ENCODE measurements around the gene FASTKD1. TPM values are rescaled to one million over a fixed set of nuclear protein-coding genes. Genes with fewer than 3 reads are reported as not detected.
"Not testable (repeated sequence)": the region's sequence is repeated elsewhere in the genome, so short reads cannot be mapped to it uniquely, and the experiment has no call there.

The FASTKD1 gene
- total and polyA plus RNA-seq, 4 donors = 7.0 to 24.2 (median 14.9) TPM

DNA sequence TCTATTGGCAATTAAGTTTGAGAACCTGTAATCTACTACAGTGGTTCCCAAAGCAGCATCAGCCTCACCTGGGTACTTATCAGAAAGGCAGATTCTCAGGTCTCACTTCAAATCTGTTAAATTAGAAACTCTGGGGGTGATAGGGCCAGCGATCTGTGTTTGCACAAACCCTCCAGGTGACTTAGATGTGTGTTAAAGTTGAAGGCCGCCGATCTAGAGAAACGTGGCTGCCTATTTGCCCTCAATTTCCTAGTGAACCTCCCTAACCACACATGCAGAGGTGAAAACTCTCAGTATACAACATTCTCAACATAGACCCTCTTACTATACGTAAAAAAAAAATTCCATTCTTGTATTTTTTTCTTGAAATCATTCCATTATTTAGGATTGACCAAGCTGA, 50.0 kb downstream of the FASTKD1 start:
- intact Hi-C loops (cut with DNase I) = loop anchor here in 1 of 2 donors (10.0 kb wide), 1 partner anchor 401 kb away; no protein-coding TSS in a partner anchor
- H3K27me3 ChIP-seq (ENCODE audit: control insufficient read depth in 1 of 2, insufficient read depth in 2 of 2, low read length in 1 of 2) = no peaks in the 10 kb centered on the region
- 72 to 80% methylated on average over 5 of the region's 5 CpGs for whole genome bisulfite sequencing, 2 donors
- no peak overlapping the region for H3K27ac ChIP-seq (ENCODE audit: low read depth in 1 of 2, low read length in 2 of 2)
- peaks cover 0 to 3% of the 10 kb centered on the region in 2 donors for H3K36me3 ChIP-seq (ENCODE audit: control insufficient read depth in 1 of 2, insufficient read depth in 2 of 2, low read length in 1 of 2)
- no peak overlapping the region for H3K4me3 ChIP-seq (ENCODE audit: low read length in 2 of 2)
- no peaks in the 10 kb centered on the region for H3K4me1 ChIP-seq (ENCODE audit: control insufficient read depth in 1 of 2, insufficient read depth in 2 of 2, low read length in 2 of 2)
- ATAC-seq (ENCODE audit: low FRiP score) (no peak), DNase-seq (no peak)
- no peaks in the 10 kb centered on the region for H3K9me3 ChIP-seq (ENCODE audit: control insufficient read depth, low read length)

DNA sequence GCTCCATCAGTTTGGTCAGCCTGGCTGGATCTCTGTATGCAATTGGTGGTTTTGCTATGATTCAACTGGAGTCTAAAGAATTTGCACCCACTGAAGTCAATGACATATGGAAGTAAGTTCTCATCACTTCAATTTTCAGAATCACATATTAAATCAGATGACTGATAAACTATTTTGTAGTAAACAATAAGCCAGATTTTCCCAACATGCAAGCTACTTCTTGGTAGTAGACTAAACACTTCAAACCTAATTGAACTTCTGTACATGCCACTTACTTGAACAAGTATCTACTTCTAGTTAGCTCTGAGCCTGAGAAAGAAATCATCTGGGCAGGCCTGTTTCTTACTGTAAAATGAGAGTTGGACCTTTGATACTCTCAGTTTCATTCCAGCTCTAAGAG, 52.8 kb downstream of the FASTKD1 start:
- Histone ChIP-seq H3K9me3 (ENCODE audit: control insufficient read depth, low read length) (no peaks in the 10 kb centered on the region), H3K27me3 (ENCODE audit: control insufficient read depth in 1 of 2, insufficient read depth in 2 of 2, low read length in 1 of 2) (no peaks in the 10 kb centered on the region), H3K27ac (ENCODE audit: low read depth in 1 of 2, low read length in 2 of 2) (no peak overlapping the region), H3K4me1 (ENCODE audit: control insufficient read depth in 1 of 2, insufficient read depth in 2 of 2, low read length in 2 of 2) (no peaks in the 10 kb centered on the region), H3K4me3 (ENCODE audit: low read length in 2 of 2) (no peak overlapping the region), H3K36me3 (ENCODE audit: control insufficient read depth in 1 of 2, insufficient read depth in 2 of 2, low read length in 1 of 2) (no peaks in the 10 kb centered on the region)
- intact Hi-C loops (cut with DNase I) = loop anchor here in 1 of 2 donors (10.0 kb wide), 1 partner anchor 404 kb away; no protein-coding TSS in a partner anchor
- ATAC-seq (ENCODE audit: low FRiP score) (no peak), DNase-seq (no peak)

DNA sequence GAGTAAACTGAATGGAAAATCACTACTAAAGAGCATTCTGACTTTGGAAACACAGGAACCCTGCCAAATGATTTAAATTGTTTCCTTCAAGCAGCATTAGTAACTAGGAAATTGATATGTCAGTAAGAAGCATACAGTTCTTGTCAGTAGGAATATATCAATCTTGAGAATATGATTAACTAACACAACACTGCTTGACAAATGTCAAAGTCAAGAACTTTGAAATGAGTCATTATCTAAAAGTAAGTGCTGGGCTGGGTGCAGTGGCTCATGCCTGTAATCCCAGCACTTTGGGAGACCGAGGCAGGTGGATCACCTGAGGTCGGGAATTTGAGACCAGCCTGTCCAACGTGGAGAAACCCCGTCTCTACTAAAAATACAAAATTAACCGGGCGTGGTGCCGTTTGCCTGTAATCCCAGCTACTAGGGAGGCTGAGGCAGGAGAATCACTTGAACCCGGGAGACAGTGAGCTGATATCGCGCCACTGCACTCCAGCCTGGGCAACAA, 57.1 kb downstream of the FASTKD1 start:
- DNase-seq; ATAC-seq (ENCODE audit: low FRiP score); H3K4me3 ChIP-seq (ENCODE audit: low read length in 2 of 2); H3K4me1 ChIP-seq (ENCODE audit: control insufficient read depth in 1 of 2, insufficient read depth in 2 of 2, low read length in 2 of 2); intact Hi-C loops (cut with DNase I); H3K27ac ChIP-seq (ENCODE audit: low read depth in 1 of 2, low read length in 2 of 2); H3K9me3 ChIP-seq (ENCODE audit: control insufficient read depth, low read length); H3K27me3 ChIP-seq (ENCODE audit: control insufficient read depth in 1 of 2, insufficient read depth in 2 of 2, low read length in 1 of 2); H3K36me3 ChIP-seq (ENCODE audit: control insufficient read depth in 1 of 2, insufficient read depth in 2 of 2, low read length in 1 of 2): not testable (repeated sequence)
- 96 to 99% methylated on average over 10 of the region's 10 CpGs for WGBS, 2 donors

DNA sequence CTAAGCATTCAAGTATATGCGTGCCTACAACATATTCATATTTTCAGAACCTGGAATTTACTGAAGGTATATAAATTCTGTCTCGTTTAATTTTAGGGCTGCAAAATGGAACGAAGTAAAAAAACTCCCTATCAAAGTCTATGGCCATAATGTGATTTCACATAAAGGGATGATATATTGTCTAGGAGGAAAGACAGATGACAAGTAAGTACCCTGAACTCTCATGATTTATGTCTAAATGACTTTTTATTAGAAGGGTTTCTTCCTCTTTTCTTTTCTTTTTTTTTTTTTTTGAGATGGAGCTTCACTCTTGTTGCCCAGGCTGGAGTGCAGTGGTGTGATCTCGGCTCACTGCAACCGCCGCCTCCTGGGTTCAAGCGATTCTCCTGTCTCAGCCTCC, 58.9 kb downstream of the FASTKD1 start:
- DNase-seq; H3K9me3 ChIP-seq (ENCODE audit: control insufficient read depth, low read length); intact Hi-C loops (cut with DNase I); H3K36me3 ChIP-seq (ENCODE audit: control insufficient read depth in 1 of 2, insufficient read depth in 2 of 2, low read length in 1 of 2); H3K4me1 ChIP-seq (ENCODE audit: control insufficient read depth in 1 of 2, insufficient read depth in 2 of 2, low read length in 2 of 2); H3K27me3 ChIP-seq (ENCODE audit: control insufficient read depth in 1 of 2, insufficient read depth in 2 of 2, low read length in 1 of 2); H3K4me3 ChIP-seq (ENCODE audit: low read length in 2 of 2); H3K27ac ChIP-seq (ENCODE audit: low read depth in 1 of 2, low read length in 2 of 2); ATAC-seq (ENCODE audit: low FRiP score): not testable (repeated sequence)
- WGBS, 2 donors = 92 to 93% methylated on average over 7 of the region's 7 CpGs

DNA sequence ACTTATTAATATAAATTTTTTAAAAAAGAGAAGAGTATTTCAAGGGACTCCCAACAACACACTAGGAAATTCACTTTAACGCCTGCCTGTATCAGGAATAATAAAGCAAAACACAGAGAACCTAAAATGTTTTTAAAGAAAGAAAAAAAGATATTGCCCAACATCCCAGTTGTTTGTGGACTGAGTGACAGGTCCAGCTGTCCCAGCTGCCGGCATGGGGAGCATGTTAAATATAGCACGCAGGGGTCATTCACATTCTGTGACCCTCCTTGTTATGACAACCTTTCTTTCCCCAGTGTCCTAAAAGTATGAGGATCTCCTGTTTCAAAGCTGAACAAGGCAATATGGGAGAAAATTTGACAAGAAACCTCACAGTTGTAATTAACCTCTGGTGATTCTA, 59.7 kb downstream of the FASTKD1 start:
- Histone ChIP-seq H3K27ac (ENCODE audit: low read depth in 1 of 2, low read length in 2 of 2) (no peak overlapping the region), H3K4me1 (ENCODE audit: control insufficient read depth in 1 of 2, insufficient read depth in 2 of 2, low read length in 2 of 2) (peaks cover 0 to 5% of the 10 kb centered on the region in 2 donors), H3K36me3 (ENCODE audit: control insufficient read depth in 1 of 2, insufficient read depth in 2 of 2, low read length in 1 of 2) (no peaks in the 10 kb centered on the region), H3K27me3 (ENCODE audit: control insufficient read depth in 1 of 2, insufficient read depth in 2 of 2, low read length in 1 of 2) (no peaks in the 10 kb centered on the region), H3K4me3 (ENCODE audit: low read length in 2 of 2) (no peak overlapping the region), H3K9me3 (ENCODE audit: control insufficient read depth, low read length) (no peaks in the 10 kb centered on the region)
- ATAC-seq (ENCODE audit: low FRiP score) (no peak), DNase-seq (no peak)
- intact Hi-C loops (cut with DNase I) = no loop called here
- 57 to 58% methylated on average over 3 of the region's 3 CpGs for WGBS, 2 donors

DNA sequence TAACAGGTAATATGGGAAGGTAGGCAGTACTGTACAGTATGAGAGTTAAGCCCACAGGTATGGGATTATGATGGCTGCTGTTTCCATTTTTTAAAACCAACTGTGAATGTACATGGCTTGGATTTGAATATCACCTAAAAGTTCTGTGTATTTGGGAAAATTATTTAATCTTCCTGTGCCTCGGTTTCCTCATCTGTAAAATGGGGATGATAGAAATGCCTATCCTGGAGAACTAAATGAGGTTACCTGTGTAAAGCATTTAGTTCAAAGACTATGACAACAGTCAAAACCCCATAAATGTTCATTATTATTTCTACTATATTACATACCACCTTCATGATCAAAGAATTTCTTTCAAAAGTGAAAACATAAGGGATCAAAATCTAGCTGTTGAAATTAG, 60.6 kb downstream of the FASTKD1 start:
- H3K27me3 ChIP-seq (ENCODE audit: control insufficient read depth in 1 of 2, insufficient read depth in 2 of 2, low read length in 1 of 2) = no peaks in the 10 kb centered on the region
- no peak overlapping the region for H3K27ac ChIP-seq (ENCODE audit: low read depth in 1 of 2, low read length in 2 of 2)
- WGBS, 2 donors = 100% methylated on average over 1 of the region's 1 CpG
- ATAC-seq (ENCODE audit: low FRiP score) (no peak), DNase-seq (no peak)
- H3K36me3 ChIP-seq (ENCODE audit: control insufficient read depth in 1 of 2, insufficient read depth in 2 of 2, low read length in 1 of 2) = no peaks in the 10 kb centered on the region
- H3K9me3 ChIP-seq (ENCODE audit: control insufficient read depth, low read length) = no peaks in the 10 kb centered on the region
- H3K4me1 ChIP-seq (ENCODE audit: control insufficient read depth in 1 of 2, insufficient read depth in 2 of 2, low read length in 2 of 2) = peaks cover 0 to 5% of the 10 kb centered on the region in 2 donors
- no peak overlapping the region for H3K4me3 ChIP-seq (ENCODE audit: low read length in 2 of 2)
- intact Hi-C loops (cut with DNase I) = no loop called here

DNA sequence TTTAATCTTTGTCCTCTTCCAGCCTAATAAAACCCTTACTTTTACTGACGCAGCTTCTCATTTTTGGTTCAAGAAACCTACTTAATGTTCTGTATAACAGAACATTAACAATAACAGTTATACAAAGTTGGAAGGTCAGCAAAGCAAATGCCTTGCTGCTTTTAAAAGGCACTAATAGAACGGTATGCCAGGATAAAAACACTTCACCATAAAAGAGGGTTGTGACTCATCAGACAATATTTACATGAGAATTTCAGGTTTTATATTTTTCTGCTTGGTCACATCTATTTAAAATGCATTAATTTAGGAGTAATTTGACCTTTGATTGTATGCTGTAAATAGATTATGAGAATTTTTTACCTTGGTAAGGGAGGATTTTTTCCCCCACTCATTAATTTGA, 61.1 kb downstream of the FASTKD1 start:
- Histone ChIP-seq H3K9me3 (ENCODE audit: control insufficient read depth, low read length) (no peaks in the 10 kb centered on the region), H3K4me3 (ENCODE audit: low read length in 2 of 2) (no peak overlapping the region), H3K27ac (ENCODE audit: low read depth in 1 of 2, low read length in 2 of 2) (no peak overlapping the region), H3K27me3 (ENCODE audit: control insufficient read depth in 1 of 2, insufficient read depth in 2 of 2, low read length in 1 of 2) (no peaks in the 10 kb centered on the region), H3K4me1 (ENCODE audit: control insufficient read depth in 1 of 2, insufficient read depth in 2 of 2, low read length in 2 of 2) (peaks cover 0 to 5% of the 10 kb centered on the region in 2 donors), H3K36me3 (ENCODE audit: control insufficient read depth in 1 of 2, insufficient read depth in 2 of 2, low read length in 1 of 2) (no peaks in the 10 kb centered on the region)
- intact Hi-C loops (cut with DNase I) = no loop called here
- no peak for ATAC-seq (ENCODE audit: low FRiP score)
- no peak for DNase-seq
- 16% methylated on average over 2 of the region's 2 CpGs for WGBS, 2 donors

DNA sequence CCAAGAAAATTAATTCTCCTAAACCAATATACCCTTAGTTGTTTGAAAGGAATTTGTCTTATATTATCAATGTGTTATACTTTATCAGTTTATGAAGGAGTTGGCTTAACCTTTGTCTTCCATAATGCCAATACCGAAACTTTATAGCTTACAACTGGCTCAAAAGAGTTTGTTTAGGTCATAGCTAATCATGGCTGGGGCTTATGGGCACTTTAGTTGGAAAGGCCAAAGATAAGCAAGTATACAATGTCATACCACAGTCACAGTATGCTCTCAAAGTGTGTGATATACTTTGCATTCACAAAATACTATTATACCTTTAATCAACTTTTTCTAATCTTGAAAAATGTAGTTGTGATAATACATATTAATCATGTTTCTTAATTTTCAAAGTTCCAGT, 61.8 kb downstream of the FASTKD1 start:
- DNase-seq = no peak
- H3K9me3 ChIP-seq (ENCODE audit: control insufficient read depth, low read length) = no peaks in the 10 kb centered on the region
- no peak overlapping the region for H3K27ac ChIP-seq (ENCODE audit: low read depth in 1 of 2, low read length in 2 of 2)
- no peak overlapping the region for H3K4me3 ChIP-seq (ENCODE audit: low read length in 2 of 2)
- H3K4me1 ChIP-seq (ENCODE audit: control insufficient read depth in 1 of 2, insufficient read depth in 2 of 2, low read length in 2 of 2) = peaks cover 0 to 5% of the 10 kb centered on the region in 2 donors
- no peak for ATAC-seq (ENCODE audit: low FRiP score)
- WGBS, 2 donors = 89 to 91% methylated on average over 1 of the region's 1 CpG
- intact Hi-C loops (cut with DNase I) = no loop called here
- no peaks in the 10 kb centered on the region for H3K27me3 ChIP-seq (ENCODE audit: control insufficient read depth in 1 of 2, insufficient read depth in 2 of 2, low read length in 1 of 2)
- no peaks in the 10 kb centered on the region for H3K36me3 ChIP-seq (ENCODE audit: control insufficient read depth in 1 of 2, insufficient read depth in 2 of 2, low read length in 1 of 2)

DNA sequence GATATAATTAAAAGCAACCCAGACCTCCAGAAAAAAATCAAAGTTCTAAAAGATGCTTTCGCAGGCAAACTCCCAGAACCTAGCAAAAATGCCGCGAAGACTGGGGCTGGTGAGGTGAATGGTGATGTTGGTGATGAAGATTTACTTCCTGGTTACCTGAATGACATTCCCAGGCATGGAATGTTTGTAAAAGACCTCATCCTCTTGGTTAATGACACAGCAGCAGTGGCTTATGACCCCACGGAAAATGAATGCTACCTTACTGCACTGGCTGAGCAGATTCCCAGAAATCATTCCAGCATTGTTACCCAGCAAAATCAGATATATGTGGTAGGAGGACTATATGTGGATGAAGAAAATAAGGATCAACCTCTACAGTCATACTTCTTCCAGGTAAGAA, 63.2 kb downstream of the FASTKD1 start:
- DNase-seq (no peak), ATAC-seq (ENCODE audit: low FRiP score) (no peak)
- no peaks in the 10 kb centered on the region for H3K9me3 ChIP-seq (ENCODE audit: control insufficient read depth, low read length)
- H3K4me1 ChIP-seq (ENCODE audit: control insufficient read depth in 1 of 2, insufficient read depth in 2 of 2, low read length in 2 of 2) = peaks cover 0 to 5% of the 10 kb centered on the region in 2 donors
- no peak overlapping the region for H3K4me3 ChIP-seq (ENCODE audit: low read length in 2 of 2)
- no peaks in the 10 kb centered on the region for H3K36me3 ChIP-seq (ENCODE audit: control insufficient read depth in 1 of 2, insufficient read depth in 2 of 2, low read length in 1 of 2)
- no peaks in the 10 kb centered on the region for H3K27me3 ChIP-seq (ENCODE audit: control insufficient read depth in 1 of 2, insufficient read depth in 2 of 2, low read length in 1 of 2)
- intact Hi-C loops (cut with DNase I) = no loop called here
- H3K27ac ChIP-seq (ENCODE audit: low read depth in 1 of 2, low read length in 2 of 2) = no peak overlapping the region
- WGBS, 2 donors = 93 to 98% methylated on average over 4 of the region's 4 CpGs

All from aorta (tissue), 5 donors.